K562 (cell line): ENCODE results near the gene LRRC39. TPM values are rescaled to one million over a fixed set of nuclear protein-coding genes. Genes with fewer than 3 reads are reported as not detected.

Experiments used
- ATAC-seq: fragments of 200-7000 bp; cut with Tn5 transposase; 3 replicates; pipeline ENCODE4 v1.9.1; 2020; ENCODE audit warnings: moderate library complexity
- BruUV-seq: library from RNA; stranded (reverse); fragments of 400-500 nt; replicated peaks from 2 replicates; lab custom pipeline; 2021; lab: Mats Ljungman, UMichigan
- CTCF ChIA-PET: fragments of 300-600 bp; formaldehyde crosslinking; extraction: SDS; loops from one replicate; lab custom pipeline; 2021; ENCODE audit warnings: low intra/inter-chr PET ratio; lab: Yijun Ruan, JAX
- POLR2A ChIA-PET: fragments of 300-600, 350-650 bp; sonication (Branson Sonifier 250); formaldehyde crosslinking; extraction: SDS; loops from one replicate; lab custom pipeline; 2021; ENCODE audit warnings: antibody characterized with exemption, inconsistent platforms; lab: Yijun Ruan, JAX
- DNase-seq, 4 experiments: peaks; one replicate each; pipeline versions ENCODE4 v3.0.0 to v3.0.0-alpha.2; 2011 to 2018; ENCODE audit warnings: low spot score in 3 of 4, mixed read lengths in 3 of 4; ENCODE audit errors: extremely low read depth in 1 of 4
- FAIRE-seq: peaks from 2 replicates; lab custom pipeline; 2011; peaks lifted over from hg19 to GRCh38; lab: Jason Lieb, UNC
- H2AFZ ChIP-seq: 2 replicates; pipeline ENCODE4 v1.6.0; 2011; ENCODE audit warnings: low read depth, low read length, control low read depth, inconsistent platforms
- H3K27ac ChIP-seq: fragments of 200-600 bp; 3 replicates; pipeline ENCODE4 v1.8.0; 2011; ENCODE audit warnings: low read depth, mild to moderate bottlenecking, control low read depth, inconsistent platforms, low read length, moderate library complexity, mixed read lengths; ENCODE audit errors: extremely low read depth
- H3K27me3 ChIP-seq, 2 experiments: fragments of 300-600 bp in 1 of 2; 2 replicates in 1 of 2; 3 replicates in 1 of 2; pipeline versions ENCODE4 v1.6.0 to v1.8.0; 2011; ENCODE audit warnings: inconsistent platforms in 2 of 2, low read length in 2 of 2, mild to moderate bottlenecking in 1 of 2, mixed read lengths in 1 of 2, moderate library complexity in 1 of 2; ENCODE audit not compliant: control insufficient read depth in 2 of 2, insufficient read depth in 2 of 2
- H3K36me3 ChIP-seq: fragments of 300-600 bp; 3 replicates; pipeline ENCODE4 v1.8.0; 2011; ENCODE audit warnings: mild to moderate bottlenecking, low read length, inconsistent platforms; ENCODE audit not compliant: control insufficient read depth, insufficient read depth
- H3K4me1 ChIP-seq, 2 experiments: fragments of 200-600 bp in 1 of 2; replicated peaks in 1 of 2; 2 replicates in 1 of 2; 3 replicates in 1 of 2; pipeline versions ENCODE4 v1.5.1 to v1.8.0; 2011; ENCODE audit warnings: inconsistent platforms in 2 of 2, low read length in 2 of 2, mild to moderate bottlenecking in 1 of 2, mixed read lengths in 1 of 2, moderate library complexity in 1 of 2; ENCODE audit not compliant: control insufficient read depth in 2 of 2, insufficient read depth in 2 of 2
- H3K4me2 ChIP-seq: 2 replicates; pipeline ENCODE4 v1.6.1; 2011; ENCODE audit warnings: low read length, control low read depth, inconsistent platforms, mixed read lengths; ENCODE audit not compliant: insufficient read depth
- H3K4me3 ChIP-seq: fragments of 200-600 bp; sonication (generic), shearing (Covaris generic); 2 replicates; pipeline ENCODE4 v1.5.1; 2016; ENCODE audit warnings: control low read depth, inconsistent platforms
- H3K79me2 ChIP-seq: fragments of 200-600 bp; 3 replicates; pipeline ENCODE4 v1.8.0; 2011; ENCODE audit warnings: low read length, inconsistent platforms; ENCODE audit not compliant: control insufficient read depth, insufficient read depth
- H3K9ac ChIP-seq, 2 experiments: 2 replicates each; pipeline versions ENCODE4 v1.6.0 to v1.6.1; 2011; ENCODE audit warnings: low read depth in 2 of 2, low read length in 2 of 2, control low read depth in 1 of 2, inconsistent platforms in 1 of 2, mild to moderate bottlenecking in 1 of 2, mixed read lengths in 1 of 2; ENCODE audit not compliant: insufficient read depth in 1 of 2
- H3K9me1 ChIP-seq: one replicate; pipeline ENCODE4 v1.6.0; 2011; ENCODE audit warnings: inconsistent platforms, mild to moderate bottlenecking, low read length, moderate library complexity; ENCODE audit not compliant: control insufficient read depth, insufficient read depth
- H3K9me3 ChIP-seq: replicated peaks from 2 replicates; pipeline ENCODE4 v1.5.1; 2011; ENCODE audit warnings: low read depth, low read length, inconsistent platforms; ENCODE audit not compliant: control insufficient read depth, insufficient read depth
- H4K20me1 ChIP-seq: replicated peaks from 2 replicates; pipeline ENCODE4 v1.6.1; 2011; ENCODE audit warnings: low read length, inconsistent platforms, mixed read lengths; ENCODE audit not compliant: control insufficient read depth, insufficient read depth
- CBX8 ChIP-seq: fragments of 200-600 bp; sonication (generic); IDR thresholded peaks from 2 replicates; pipeline ENCODE4 v1.6.1; 2012; ENCODE audit warnings: borderline replicate concordance, mixed run types, low read depth, mild to moderate bottlenecking, moderate library complexity, mixed read lengths, low read length, control low read depth, inconsistent platforms; ENCODE audit not compliant: poor library complexity, severe bottlenecking; ENCODE audit errors: extremely low read depth
- CXXC5 ChIP-seq: fragments of 250-450 bp; sonication (Bioruptor Pico); IDR thresholded peaks from 2 replicates; pipeline ENCODE4 v1.8.0; 2022; ENCODE audit warnings: inconsistent platforms, mild to moderate bottlenecking, moderate library complexity
- MGA ChIP-seq: fragments of 450-650 bp; IDR thresholded peaks from 2 replicates; pipeline ENCODE4 v1.6.1; 2016; ENCODE audit warnings: mild to moderate bottlenecking, moderate library complexity
- NONO ChIP-seq, 2 experiments: fragments of 200-400 bp in 1 of 2; fragments of 450-650 bp in 1 of 2; formaldehyde crosslinking in 1 of 2; IDR thresholded peaks; 2 replicates each; pipeline ENCODE4 v1.6.1; 2017; ENCODE audit warnings: low read depth in 2 of 2, mild to moderate bottlenecking in 2 of 2, moderate library complexity in 2 of 2, low read length in 1 of 2
- ZBTB17 ChIP-seq: fragments of 450-650 bp; formaldehyde crosslinking; IDR thresholded peaks from 2 replicates; pipeline ENCODE4 v1.4.0; 2020; ENCODE audit warnings: mild to moderate bottlenecking
- ZNF324 ChIP-seq: fragments of 250-450 bp; sonication (Bioruptor Pico); IDR thresholded peaks from 2 replicates; pipeline ENCODE4 v1.4.0; 2020; ENCODE audit warnings: mild to moderate bottlenecking
- WGBS: fragments of 100-300 bp; shearing (Covaris generic); methylation state at CpG from one replicate; pipeline ENCODE4 v1.1.6; 2016; ENCODE audit warnings: low coverage, mixed read lengths; ENCODE audit not compliant: insufficient coverage; ENCODE audit errors: missing lambda C conversion rate; 5-methylcytosine and 5-hydroxymethylcytosine counted together
- in situ Hi-C: fragments of 300-500 bp; cut with MboI; formaldehyde crosslinking; loops from 4 replicates; pipeline ENCODE4 v1.15.0; 2018; ENCODE audit warnings: inconsistent platforms, mixed read lengths
- intact Hi-C: fragments of 100-400 bp; cut with micrococcal nuclease; formaldehyde crosslinking; loops from 2 replicates; pipeline ENCODE4 v1.14.2; 2022
- polyA plus RNA-seq, 8 experiments: library from polyadenylated mRNA; depleted of rRNA in 4 of 8; stranded (reverse) in 5 of 8; unstranded in 3 of 8; fragments of >200 nt; fragmentation: Nextera tagmentation in 2 of 8; fragmentation: Illumina TruSeq in 1 of 8; extraction: Ambion mirVana in 2 of 8; extraction: Trizol in 1 of 8; gene quantifications; 2 replicates each; pipeline versions ENCODE4 v1.2.1 to v1.2.3, GENCODE V29; 2011 to 2014; ENCODE audit warnings: inconsistent platforms in 1 of 8, missing spikeins in 1 of 8
- total RNA-seq, 7 experiments: library from RNA; depleted of rRNA in 6 of 7; stranded (reverse); fragments of >200 nt in 6 of 7; fragmentation: Illumina TruSeq in 2 of 7; extraction: Trizol in 2 of 7; gene quantifications; 2 replicates each; pipeline versions ENCODE4 v1.2.1 to v1.2.3, GENCODE V29; 2011 to 2021; ENCODE audit warnings: low replicate concordance in 1 of 7

LRRC39 gene
- total and polyA plus RNA-seq, 9 of the 15 experiments (the other 6 are each of a cell fraction or from before 2014, with no cell fraction given): 1.00 to 3.1 (median 1.3) TPM

- FAIRE-seq (no peak), ATAC-seq (no peak), DNase-seq (no peak)
- Histone ChIP-seq H3K9me1 (no peaks in the 10 kb centered on the region), H3K79me2 (no peaks in the 10 kb centered on the region), H3K27ac (no peak overlapping the region), H3K9ac (no peak overlapping the region), H4K20me1 (no peaks in the 10 kb centered on the region), H3K9me3 (no peaks in the 10 kb centered on the region), H3K4me3 (no peak overlapping the region), H3K4me1 (no peaks in the 10 kb centered on the region), H3K36me3 (peaks cover 15% of the 10 kb centered on the region; the same call in 1 of the 3 replicates), H2AFZ (no peak overlapping the region), H3K4me2 (no peak overlapping the region), H3K27me3 (no peaks in the 10 kb centered on the region)
- WGBS: 35% methylated on average over 3 of the region's 3 CpGs
- CTCF ChIA-PET: no interaction called here
- no TSS peak for BruUV-seq
- in situ Hi-C loops (no loop called here), intact Hi-C loops (no loop called here)
- POLR2A ChIA-PET: no interaction called here
- no peak for TF ChIP-seq CBX8
- no peak for TF ChIP-seq CXXC5 (CRISPR knock-in tag)
- no peak for TF ChIP-seq ZNF324 (CRISPR knock-in tag)
- TF ChIP-seq MGA: no peak
- no peak for TF ChIP-seq NONO (IDR thresholded peaks at IDR 0.05; ENCODE audit: low read depth in 2 of 2, low read length in 1 of 2)
- TF ChIP-seq ZBTB17 (CRISPR knock-in tag): no peak
Measured at GRCh38 chr1:100188617-100189016, 10.6 kb upstream of the LRRC39 start.
